GM21515 (cell line): ENCODE data around the gene MED13.
"Not testable (repeated sequence)": the region's sequence is repeated elsewhere in the genome, so short reads cannot be mapped to it uniquely, and the experiment has no call there.

Source experiments
- ATAC-seq: cut with Tn5 transposase; IDR thresholded peaks from one replicate; pipeline ENCODE4 v1.9.1; 2021; ENCODE audit not compliant: unreplicated experiment

Gene MED13

GRCh38 chr17:62062302-62062701, 2.8 kb downstream of the MED13 start:
- no peak for ATAC-seq

GRCh38 chr17:62059414-62059813, 5.7 kb downstream of the MED13 start:
- ATAC-seq, result no peak

- ATAC-seq, result no peak
Observed at GRCh38 chr17:62058611-62059010, 6.5 kb downstream of the MED13 start.

- ATAC-seq, result no peak
Observed at GRCh38 chr17:62057696-62058095, 7.4 kb downstream of the MED13 start.

- ATAC-seq, result no peak
Observed at GRCh38 chr17:62052765-62053338, 12.2 kb downstream of the MED13 start.

GRCh38 chr17:62051053-62051452, 14.0 kb downstream of the MED13 start:
- ATAC-seq, result no peak

GRCh38 chr17:62049299-62049698, 15.8 kb downstream of the MED13 start:
- no peak for ATAC-seq

GRCh38 chr17:62048262-62048661, 16.8 kb downstream of the MED13 start:
- no peak for ATAC-seq

GRCh38 chr17:62045517-62045916, 19.6 kb downstream of the MED13 start:
- no peak for ATAC-seq

GRCh38 chr17:62045109-62045508, 20.0 kb downstream of the MED13 start:
- no peak for ATAC-seq

- ATAC-seq, result no peak
Observed at GRCh38 chr17:62043602-62044001, 21.5 kb downstream of the MED13 start.

GRCh38 chr17:62043140-62043539, 21.9 kb downstream of the MED13 start:
- ATAC-seq, result no peak

GRCh38 chr17:62038248-62038647, 26.8 kb downstream of the MED13 start:
- ATAC-seq, result no peak

GRCh38 chr17:62033317-62033716, 31.8 kb downstream of the MED13 start:
- no peak for ATAC-seq

GRCh38 chr17:62032480-62032879, 32.6 kb downstream of the MED13 start:
- no peak for ATAC-seq

- no peak for ATAC-seq
Observed at GRCh38 chr17:62030264-62030663, 34.8 kb downstream of the MED13 start.

- ATAC-seq, result no peak
Observed at GRCh38 chr17:62024866-62025265, 40.2 kb downstream of the MED13 start.

GRCh38 chr17:62017912-62018311, 47.2 kb downstream of the MED13 start:
- no peak for ATAC-seq

- no peak for ATAC-seq
Observed at GRCh38 chr17:62017496-62017895, 47.6 kb downstream of the MED13 start.

- ATAC-seq, result no peak
Observed at GRCh38 chr17:62014526-62014925, 50.6 kb downstream of the MED13 start.

GRCh38 chr17:62009220-62009619, 55.9 kb downstream of the MED13 start:
- ATAC-seq, result no peak

GRCh38 chr17:62008294-62008693, 56.8 kb downstream of the MED13 start:
- no peak for ATAC-seq

GRCh38 chr17:62004388-62004787, 60.7 kb downstream of the MED13 start:
- ATAC-seq, result no peak

- ATAC-seq, result not testable (repeated sequence)
Observed at GRCh38 chr17:62003141-62003540, 61.9 kb downstream of the MED13 start.
